HG02943 (cell line): ENCODE measurements around the gene SLCO2A1.

Source experiments
- ATAC-seq: cut with Tn5 transposase; IDR thresholded peaks from one replicate; pipeline ENCODE4 v1.9.1; 2021; ENCODE audit warnings: mild to moderate bottlenecking, low read depth, moderate library complexity; ENCODE audit not compliant: unreplicated experiment

Gene SLCO2A1

DNA sequence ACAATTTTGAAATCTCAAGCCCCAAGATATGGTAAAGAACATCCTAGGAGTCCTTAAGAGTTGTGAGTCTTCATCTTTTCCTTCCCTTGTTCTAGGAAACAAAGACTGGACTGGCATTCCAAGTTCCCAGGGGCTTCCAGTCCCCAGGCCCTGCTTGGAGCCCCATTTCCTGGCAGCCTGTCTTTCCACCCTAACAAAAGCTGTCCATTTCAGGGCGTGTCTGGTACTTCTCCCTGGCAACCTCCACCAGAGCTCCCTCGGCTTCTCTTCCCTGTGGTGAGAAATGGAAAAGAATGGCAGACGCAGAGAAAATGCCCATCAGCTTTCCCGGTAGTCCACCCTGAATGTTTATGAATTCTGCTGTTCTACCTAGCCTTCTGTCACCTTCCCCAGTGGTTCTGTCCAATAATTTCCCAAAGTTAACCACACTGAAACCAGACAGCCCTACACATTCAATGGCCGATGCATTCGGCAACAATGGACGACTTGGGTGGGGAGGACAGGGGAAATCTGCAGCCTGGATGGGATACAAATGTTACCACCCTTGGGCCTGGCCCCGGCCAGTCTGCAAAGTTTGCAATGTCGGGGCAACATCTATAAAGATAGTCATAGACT lies 140.9 kb downstream of the SLCO2A1 start:
- ATAC-seq, result no peak

DNA sequence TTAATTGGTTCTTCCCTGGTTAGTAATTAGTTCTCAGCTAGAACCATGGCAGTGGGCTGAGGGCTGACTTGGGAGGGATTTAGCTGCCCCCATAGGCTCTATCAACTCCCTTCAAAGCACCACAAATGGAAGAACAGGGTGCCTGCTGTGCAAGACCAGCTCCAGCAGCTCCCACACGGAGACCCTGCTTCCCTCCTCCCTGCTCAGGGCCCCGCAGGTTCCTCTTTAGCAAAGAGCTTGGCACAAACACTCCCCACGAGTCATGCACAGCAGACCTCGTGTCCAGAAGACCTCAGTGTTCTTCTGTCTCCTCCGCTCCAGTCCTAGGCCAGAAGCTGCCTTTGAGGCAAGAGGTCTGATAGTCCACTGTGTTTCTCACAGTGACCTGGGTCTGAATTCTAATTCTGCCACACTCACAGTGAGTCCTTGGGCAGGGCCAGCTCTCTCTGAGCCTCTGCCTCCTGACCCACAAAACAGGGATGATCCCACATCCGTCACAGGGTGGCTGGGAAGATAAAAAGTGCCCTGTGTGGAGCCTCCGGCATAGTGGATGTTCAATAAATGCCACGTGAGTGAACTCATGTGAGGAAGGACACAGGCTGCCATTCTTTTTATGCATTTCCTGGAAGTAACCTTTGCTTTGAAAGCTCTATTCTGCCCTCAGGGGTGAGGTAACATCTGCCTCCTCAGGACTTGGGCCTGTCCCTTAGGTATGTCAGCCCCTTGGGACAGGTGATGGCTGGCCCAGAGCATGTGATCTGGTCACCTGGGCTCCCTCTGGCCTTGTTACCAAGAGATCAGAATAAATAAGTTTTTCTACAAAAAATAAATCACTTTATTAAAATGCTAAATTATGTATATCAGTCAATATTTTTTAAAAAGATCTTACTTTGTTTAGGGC lies 141.7 kb downstream of the SLCO2A1 start:
- ATAC-seq, result no peak

DNA sequence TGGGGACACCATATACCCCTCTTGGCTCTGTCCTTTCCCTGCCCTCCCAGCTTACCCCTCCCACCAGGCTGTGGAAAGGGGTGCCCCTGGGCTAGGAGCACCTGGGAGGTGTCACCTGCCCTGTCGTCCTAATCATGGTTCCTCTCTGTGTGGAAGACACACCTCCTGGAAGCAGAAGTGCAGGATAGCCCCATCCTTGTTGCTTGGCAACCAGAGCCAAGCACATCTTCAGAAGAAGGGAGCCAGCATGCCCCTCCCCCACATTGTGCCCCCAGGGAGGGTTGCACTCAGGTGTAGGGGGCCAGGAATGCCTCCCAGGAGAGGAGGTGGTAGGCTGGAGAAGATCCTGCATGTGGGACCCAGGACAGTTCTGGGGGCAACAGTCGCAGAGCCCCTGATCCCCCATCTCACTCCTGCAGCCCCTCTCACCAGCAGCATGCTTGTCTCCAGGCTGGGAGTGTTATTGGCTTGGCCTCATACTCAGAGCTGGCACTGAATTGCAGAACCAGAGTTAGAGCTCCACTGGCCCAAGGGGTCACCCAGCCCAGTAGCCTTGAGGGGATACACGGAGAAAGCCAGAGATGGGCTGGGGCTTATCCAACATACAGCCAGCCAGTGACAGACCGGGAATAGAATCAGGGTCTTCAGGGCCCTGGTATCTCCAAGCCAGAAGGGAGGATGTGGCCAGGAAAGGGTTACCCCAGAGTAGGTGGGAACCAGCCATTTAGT lies 142.5 kb downstream of the SLCO2A1 start:
- ATAC-seq, result no peak

GRCh38 chr3:133886031-133886722 lies 143.5 kb downstream of the SLCO2A1 start:
- no peak for ATAC-seq

- no peak for ATAC-seq
Observed at GRCh38 chr3:133884887-133885711, 144.6 kb downstream of the SLCO2A1 start.

DNA sequence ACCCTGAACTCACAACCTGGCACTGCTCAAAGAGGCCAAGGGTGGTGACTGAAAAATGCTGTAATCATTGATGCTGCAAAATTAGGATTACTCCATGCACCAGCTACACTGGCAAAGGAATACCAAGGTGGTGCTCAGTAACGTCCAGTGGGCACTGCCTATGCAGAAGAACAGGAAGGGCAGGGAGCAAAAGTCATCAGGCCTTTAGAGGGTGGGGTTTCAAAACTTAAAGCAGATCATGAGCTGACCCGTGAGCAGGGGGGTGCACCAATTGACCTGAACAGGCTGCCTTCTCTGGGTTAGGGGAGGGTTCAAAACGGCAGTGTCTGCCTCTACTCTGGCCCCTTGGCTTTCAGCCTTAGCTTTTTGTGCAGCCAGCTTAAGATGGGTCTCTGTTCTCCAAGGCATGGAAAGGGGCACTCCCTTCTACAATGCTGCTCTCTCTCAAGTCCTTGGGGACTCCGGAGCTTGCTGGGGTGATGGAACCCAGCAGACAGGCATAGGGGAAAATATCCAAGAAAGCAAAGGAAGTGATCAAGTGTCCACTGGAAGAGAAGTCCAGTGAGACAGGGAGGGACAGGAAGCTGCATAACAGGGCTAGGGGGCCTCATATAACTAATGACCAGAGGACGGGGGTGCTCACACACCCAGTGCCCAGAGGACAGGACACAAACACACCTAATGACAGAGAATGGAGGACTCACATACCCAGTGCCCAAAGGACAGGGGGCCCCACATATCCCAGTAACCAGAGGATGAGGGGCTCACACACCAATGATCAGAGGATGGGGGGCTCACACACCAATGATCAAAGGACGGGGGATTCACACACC lies 145.5 kb downstream of the SLCO2A1 start:
- ATAC-seq, result no peak

DNA sequence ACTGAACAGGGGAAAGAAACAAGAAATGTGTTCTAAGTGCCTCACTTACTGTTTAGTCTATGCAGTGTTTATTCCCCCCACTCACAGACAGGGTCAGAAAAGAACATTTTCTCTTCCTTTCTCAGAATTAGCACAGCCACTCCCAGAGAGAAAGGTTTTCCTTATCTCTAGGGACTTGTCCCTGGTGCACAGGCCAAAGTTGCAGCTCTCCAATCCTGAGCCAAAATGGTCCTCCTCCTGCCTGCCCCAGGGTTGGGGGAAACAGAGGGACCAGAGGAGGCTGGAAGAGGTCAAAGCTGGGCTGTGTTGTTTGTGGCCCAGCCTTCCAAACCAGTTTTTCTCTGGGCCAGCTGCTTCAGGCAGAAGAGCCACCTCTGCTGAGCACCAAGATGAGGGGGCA lies 146.1 kb downstream of the SLCO2A1 start:
- ATAC-seq, result no peak

DNA sequence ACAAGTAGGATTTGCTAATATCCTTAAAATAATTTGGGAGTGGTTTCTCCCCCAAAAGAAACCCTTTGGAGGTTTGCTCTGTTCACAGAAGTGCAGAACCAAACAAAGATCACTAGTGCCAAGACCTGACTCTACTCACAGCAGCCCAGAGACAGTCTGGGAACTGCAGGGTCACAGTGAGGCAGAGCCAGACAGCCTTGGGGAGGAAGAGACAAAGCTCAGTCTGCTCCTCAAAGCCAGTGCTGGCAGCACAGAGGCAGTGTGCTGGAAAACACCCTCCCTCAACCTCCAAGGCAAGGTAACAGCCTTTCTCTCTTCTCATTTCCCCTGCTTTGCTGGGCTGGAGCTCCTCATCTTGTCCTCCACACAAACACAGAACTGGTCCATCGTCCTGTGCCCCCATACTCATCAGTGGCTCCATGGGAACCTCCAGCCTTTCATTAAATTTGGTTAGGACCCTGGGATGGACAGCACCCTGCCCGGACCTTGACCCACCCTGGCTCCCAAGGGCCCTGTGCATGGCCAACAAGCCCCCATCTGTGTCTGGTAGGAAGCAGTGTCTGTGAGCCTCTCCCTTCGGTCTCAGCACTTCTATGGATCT lies 146.6 kb downstream of the SLCO2A1 start:
- ATAC-seq, result no peak

- ATAC-seq, result no peak
Observed at GRCh38 chr3:133881939-133882825, 147.5 kb downstream of the SLCO2A1 start.

- ATAC-seq, result no peak
Observed at GRCh38 chr3:133881492-133881891, 148.2 kb downstream of the SLCO2A1 start.

GRCh38 chr3:133880886-133881455 lies 148.8 kb downstream of the SLCO2A1 start:
- ATAC-seq, result no peak

DNA sequence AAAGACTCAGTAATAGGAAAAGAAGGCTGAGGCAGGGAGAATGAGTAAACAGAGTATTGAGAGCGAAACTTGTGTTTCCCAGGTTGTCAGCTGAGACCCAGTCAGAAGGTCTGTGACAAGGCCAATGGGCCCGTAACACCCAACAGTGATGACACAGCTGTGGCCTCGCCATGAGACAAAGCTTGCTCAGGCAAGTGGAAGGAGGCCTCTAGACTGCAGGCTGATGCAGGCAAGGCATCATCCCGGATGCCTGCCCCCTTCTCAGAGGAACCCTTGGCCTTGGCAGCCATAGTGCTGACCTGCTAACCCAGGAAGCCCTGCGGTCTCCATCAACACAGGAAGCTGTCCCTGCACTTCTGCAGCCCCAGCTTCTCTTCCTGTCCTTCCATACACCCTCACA lies 149.4 kb downstream of the SLCO2A1 start:
- no peak for ATAC-seq

- ATAC-seq, result no peak
Observed at GRCh38 chr3:133878518-133878917, 151.2 kb downstream of the SLCO2A1 start.
